ENCODE data around the gene RIC8B. TPM values are rescaled to one million over a fixed set of nuclear protein-coding genes. Genes with fewer than 3 reads are reported as not detected.

The RIC8B gene
- total RNA-seq, 1 donor from 2014 or later, result 19.7 TPM

GRCh38 chr12:106889326-106889725, 114.8 kb downstream of the RIC8B start:
- no peaks in the 10 kb centered on the region for H3K27me3 ChIP-seq (ENCODE audit: insufficient read depth, low read length)
- no peak overlapping the region for H3K9ac ChIP-seq (ENCODE audit: low read length)
- no peak overlapping the region for H3K4me2 ChIP-seq (ENCODE audit: low read length)
- H3K4me1 ChIP-seq (ENCODE audit: insufficient read depth, low read length), result no peaks in the 10 kb centered on the region
- no peaks in the 10 kb centered on the region for H3K9me3 Mint-ChIP-seq (ENCODE audit: unreplicated experiment)
- DNase-seq (ENCODE audit: low read depth), result no peak
- H3K27ac Mint-ChIP-seq (ENCODE audit: unreplicated experiment), result no peak overlapping the region
- no peaks in the 10 kb centered on the region for H3K9me3 ChIP-seq (ENCODE audit: insufficient read depth, low read depth, low read length)
- peaks cover 8% of the 10 kb centered on the region for H3K36me3 ChIP-seq (ENCODE audit: insufficient read depth, low read length)
- no peak overlapping the region for H3K4me3 ChIP-seq (ENCODE audit: insufficient read depth, low read depth, low read length)
- peaks cover 9% of the 10 kb centered on the region for H3K36me3 Mint-ChIP-seq (ENCODE audit: low read depth, unreplicated experiment)
- H3K27ac ChIP-seq (ENCODE audit: low read depth, low read length), result no peak overlapping the region
- no peaks in the 10 kb centered on the region for H4K20me1 ChIP-seq (ENCODE audit: insufficient read depth, low read length)
- H3K79me2 ChIP-seq (ENCODE audit: insufficient read depth, low read length), result no peaks in the 10 kb centered on the region
- no peaks in the 10 kb centered on the region for H3K27me3 Mint-ChIP-seq (ENCODE audit: low read depth, unreplicated experiment)
- no peak for FAIRE-seq
- H3K4me1 Mint-ChIP-seq (ENCODE audit: low read depth, unreplicated experiment), result peaks cover 1% of the 10 kb centered on the region
- no peak overlapping the region for H2AFZ ChIP-seq (ENCODE audit: low read depth, low read length)
- H3K4me3 Mint-ChIP-seq (ENCODE audit: unreplicated experiment), result no peak overlapping the region
- TF ChIP-seq EZH2 (IDR thresholded peaks at IDR 0.05; ENCODE audit: insufficient read depth, low read length) (no peak), CTCF (IDR thresholded peaks at IDR 0.05; ENCODE audit: insufficient read depth, low read depth, low read length) (no peak)

- H4K20me1 ChIP-seq (ENCODE audit: insufficient read depth, low read length), result no peaks in the 10 kb centered on the region
- FAIRE-seq, result no peak
- H3K27me3 ChIP-seq (ENCODE audit: insufficient read depth, low read length), result no peaks in the 10 kb centered on the region
- H3K4me3 ChIP-seq (ENCODE audit: insufficient read depth, low read depth, low read length), result no peak overlapping the region
- Mint-ChIP-seq H3K36me3 (ENCODE audit: low read depth, unreplicated experiment) (peaks cover 9% of the 10 kb centered on the region), H3K4me1 (ENCODE audit: low read depth, unreplicated experiment) (no peaks in the 10 kb centered on the region), H3K4me3 (ENCODE audit: unreplicated experiment) (no peak overlapping the region), H3K9me3 (ENCODE audit: unreplicated experiment) (no peaks in the 10 kb centered on the region), H3K27me3 (ENCODE audit: low read depth, unreplicated experiment) (no peaks in the 10 kb centered on the region), H3K27ac (ENCODE audit: unreplicated experiment) (no peak overlapping the region)
- H3K36me3 ChIP-seq (ENCODE audit: insufficient read depth, low read length), result peaks cover 8% of the 10 kb centered on the region
- no peak overlapping the region for H2AFZ ChIP-seq (ENCODE audit: low read depth, low read length)
- H3K4me1 ChIP-seq (ENCODE audit: insufficient read depth, low read length), result no peaks in the 10 kb centered on the region
- H3K9me3 ChIP-seq (ENCODE audit: insufficient read depth, low read depth, low read length), result no peaks in the 10 kb centered on the region
- no peak overlapping the region for H3K27ac ChIP-seq (ENCODE audit: low read depth, low read length)
- TF ChIP-seq EZH2 (IDR thresholded peaks at IDR 0.05; ENCODE audit: insufficient read depth, low read length) (no peak), CTCF (IDR thresholded peaks at IDR 0.05; ENCODE audit: insufficient read depth, low read depth, low read length) (no peak)
- no peak overlapping the region for H3K9ac ChIP-seq (ENCODE audit: low read length)
- DNase-seq (ENCODE audit: low read depth), result no peak
- no peaks in the 10 kb centered on the region for H3K79me2 ChIP-seq (ENCODE audit: insufficient read depth, low read length)
- no peak overlapping the region for H3K4me2 ChIP-seq (ENCODE audit: low read length)
These were observed 115.6 kb downstream of the RIC8B start for GRCh38 chr12:106889950-106890626.

GRCh38 chr12:106892075-106892474, 117.6 kb downstream of the RIC8B start:
- H3K4me1 ChIP-seq (ENCODE audit: insufficient read depth, low read length), result no peaks in the 10 kb centered on the region
- H3K27me3 ChIP-seq (ENCODE audit: insufficient read depth, low read length), result no peaks in the 10 kb centered on the region
- DNase-seq (ENCODE audit: low read depth), result no peak
- no peak overlapping the region for H3K9ac ChIP-seq (ENCODE audit: low read length)
- Mint-ChIP-seq H3K4me1 (ENCODE audit: low read depth, unreplicated experiment) (no peaks in the 10 kb centered on the region), H3K36me3 (ENCODE audit: low read depth, unreplicated experiment) (peaks cover 9% of the 10 kb centered on the region), H3K9me3 (ENCODE audit: unreplicated experiment) (no peaks in the 10 kb centered on the region), H3K27me3 (ENCODE audit: low read depth, unreplicated experiment) (no peaks in the 10 kb centered on the region), H3K4me3 (ENCODE audit: unreplicated experiment) (no peak overlapping the region), H3K27ac (ENCODE audit: unreplicated experiment) (no peak overlapping the region)
- H4K20me1 ChIP-seq (ENCODE audit: insufficient read depth, low read length), result no peaks in the 10 kb centered on the region
- no peak overlapping the region for H3K27ac ChIP-seq (ENCODE audit: low read depth, low read length)
- FAIRE-seq, result no peak
- H3K4me2 ChIP-seq (ENCODE audit: low read length), result no peak overlapping the region
- H3K9me3 ChIP-seq (ENCODE audit: insufficient read depth, low read depth, low read length), result no peaks in the 10 kb centered on the region
- no peaks in the 10 kb centered on the region for H3K36me3 ChIP-seq (ENCODE audit: insufficient read depth, low read length)
- no peak overlapping the region for H3K4me3 ChIP-seq (ENCODE audit: insufficient read depth, low read depth, low read length)
- TF ChIP-seq EZH2 (IDR thresholded peaks at IDR 0.05; ENCODE audit: insufficient read depth, low read length) (no peak), CTCF (IDR thresholded peaks at IDR 0.05; ENCODE audit: insufficient read depth, low read depth, low read length) (no peak)
- no peaks in the 10 kb centered on the region for H3K79me2 ChIP-seq (ENCODE audit: insufficient read depth, low read length)
- no peak overlapping the region for H2AFZ ChIP-seq (ENCODE audit: low read depth, low read length)

Data from astrocyte (in vitro differentiated cells and primary cell).